HepG2 (cell line): Measurements from ENCODE around the gene SRCIN1. TPM values are rescaled to one million over a fixed set of nuclear protein-coding genes. Genes with fewer than 3 reads are reported as not detected.

ENCODE experiments used
- BORCS8-MEF2B ChIP-seq: sonication (generic); formaldehyde crosslinking; IDR thresholded peaks from 2 replicates; pipeline ENCODE4 v1.8.0; 2022; ENCODE audit warnings: mild to moderate bottlenecking, missing genetic modification reagents
- CENPX ChIP-seq: sonication (generic); formaldehyde crosslinking; IDR thresholded peaks from 2 replicates; pipeline ENCODE4 v1.9.0; 2021; ENCODE audit warnings: mild to moderate bottlenecking, missing genetic modification reagents, moderate library complexity
- PTBP1 ChIP-seq: fragments of 200-400 bp; formaldehyde crosslinking; IDR thresholded peaks from 2 replicates; pipeline ENCODE4 v1.6.1; 2018; ENCODE audit warnings: low read length, low read depth; ENCODE audit not compliant: poor library complexity, severe bottlenecking
- SMAD1 ChIP-seq: sonication (generic); formaldehyde crosslinking; IDR thresholded peaks from 2 replicates; pipeline ENCODE4 v1.4.0; 2020; ENCODE audit warnings: missing genetic modification reagents, low read depth, mild to moderate bottlenecking, borderline replicate concordance
- SP140L ChIP-seq: sonication (generic); formaldehyde crosslinking; IDR thresholded peaks from 2 replicates; pipeline ENCODE4 v1.4.0; 2020; ENCODE audit warnings: missing genetic modification reagents, borderline replicate concordance
- TGIF2 ChIP-seq: IDR thresholded peaks from 2 replicates; pipeline ENCODE4 v1.6.1; 2016; ENCODE audit warnings: control low read depth, missing compliant biosample characterization
- ZNF260 ChIP-seq: sonication (generic); formaldehyde crosslinking; IDR thresholded peaks from 2 replicates; pipeline ENCODE4 v1.4.0; 2020; ENCODE audit warnings: missing genetic modification reagents, low read depth, mild to moderate bottlenecking, borderline replicate concordance
- ZNF367 ChIP-seq: sonication (generic); formaldehyde crosslinking; IDR thresholded peaks from 2 replicates; pipeline ENCODE4 v1.4.0; 2020; ENCODE audit warnings: missing genetic modification reagents, borderline replicate concordance
- ZNF550 ChIP-seq: sonication (generic); formaldehyde crosslinking; IDR thresholded peaks from 2 replicates; pipeline ENCODE4 v1.4.0; 2020; ENCODE audit warnings: mild to moderate bottlenecking, missing genetic modification reagents, borderline replicate concordance
- ZNF558 ChIP-seq: sonication (generic); formaldehyde crosslinking; IDR thresholded peaks from 2 replicates; pipeline ENCODE4 v1.9.0; 2022; ENCODE audit warnings: mild to moderate bottlenecking, missing genetic modification reagents, borderline replicate concordance
- ZNF660 ChIP-seq: sonication (generic); formaldehyde crosslinking; IDR thresholded peaks from 2 replicates; pipeline ENCODE4 v1.5.1; 2020; ENCODE audit warnings: mild to moderate bottlenecking, low read depth, missing genetic modification reagents, borderline replicate concordance
- ZNF776 ChIP-seq: sonication (generic); formaldehyde crosslinking; IDR thresholded peaks from 2 replicates; pipeline ENCODE4 v1.4.0; 2020; ENCODE audit warnings: mild to moderate bottlenecking, missing genetic modification reagents
- ZNF780A ChIP-seq: sonication (generic); formaldehyde crosslinking; IDR thresholded peaks from 2 replicates; pipeline ENCODE4 v1.8.0; 2022; ENCODE audit warnings: mild to moderate bottlenecking, missing genetic modification reagents, moderate library complexity
- ZSCAN12 ChIP-seq: sonication (generic); formaldehyde crosslinking; IDR thresholded peaks from 2 replicates; pipeline ENCODE4 v1.9.0; 2021; ENCODE audit warnings: mild to moderate bottlenecking, missing genetic modification reagents
- polyA plus RNA-seq, 8 experiments: library from polyadenylated mRNA; depleted of rRNA in 3 of 8; stranded (reverse) in 7 of 8; unstranded in 1 of 8; fragments of >200 nt; fragmentation: Illumina TruSeq in 4 of 8; extraction: Trizol in 4 of 8; gene quantifications; 2 replicates each; pipeline versions ENCODE4 v1.2.1 to v1.2.3, GENCODE V29; 2011 to 2016; ENCODE audit warnings: low read depth in 4 of 8, missing spikeins in 1 of 8, mixed read lengths in 1 of 8; ENCODE audit not compliant: insufficient read depth in 1 of 8
- total RNA-seq, 5 experiments: library from RNA; depleted of rRNA; stranded (reverse); fragments of >200 nt; fragmentation: Illumina TruSeq; extraction: Trizol; gene quantifications; 2 replicates each; pipeline ENCODE4 v1.2.3, GENCODE V29; 2016; ENCODE audit warnings: low read depth in 1 of 5
- TF ChIP-seq, protein P1 (sequence below): sonication (generic); formaldehyde crosslinking; IDR thresholded peaks from 2 replicates; pipeline ENCODE4 v1.4.0; 2020; ENCODE audit warnings: missing genetic modification reagents, borderline replicate concordance
- TF ChIP-seq, protein P2 (sequence below): sonication (generic); formaldehyde crosslinking; conservative IDR thresholded peaks from 2 replicates; pipeline ENCODE4 v1.8.0; 2022; ENCODE audit warnings: mild to moderate bottlenecking, moderate library complexity, missing genetic modification reagents
- TF ChIP-seq, protein P3 (sequence below): sonication (generic); formaldehyde crosslinking; IDR thresholded peaks from 2 replicates; pipeline ENCODE4 v1.5.0; 2020; ENCODE audit warnings: mild to moderate bottlenecking, missing genetic modification reagents, moderate library complexity
- TF ChIP-seq, protein P4 (sequence below): IDR thresholded peaks from 2 replicates; pipeline ENCODE4 v1.6.1; 2012; ENCODE audit warnings: low read length, improper control_type of control experiment

Gene SRCIN1
- total and polyA plus RNA-seq, 2 of the 13 experiments (the other 11 are each of a cell fraction or from before 2014, with no cell fraction given) = 1.2 to 9.6 TPM

DNA sequence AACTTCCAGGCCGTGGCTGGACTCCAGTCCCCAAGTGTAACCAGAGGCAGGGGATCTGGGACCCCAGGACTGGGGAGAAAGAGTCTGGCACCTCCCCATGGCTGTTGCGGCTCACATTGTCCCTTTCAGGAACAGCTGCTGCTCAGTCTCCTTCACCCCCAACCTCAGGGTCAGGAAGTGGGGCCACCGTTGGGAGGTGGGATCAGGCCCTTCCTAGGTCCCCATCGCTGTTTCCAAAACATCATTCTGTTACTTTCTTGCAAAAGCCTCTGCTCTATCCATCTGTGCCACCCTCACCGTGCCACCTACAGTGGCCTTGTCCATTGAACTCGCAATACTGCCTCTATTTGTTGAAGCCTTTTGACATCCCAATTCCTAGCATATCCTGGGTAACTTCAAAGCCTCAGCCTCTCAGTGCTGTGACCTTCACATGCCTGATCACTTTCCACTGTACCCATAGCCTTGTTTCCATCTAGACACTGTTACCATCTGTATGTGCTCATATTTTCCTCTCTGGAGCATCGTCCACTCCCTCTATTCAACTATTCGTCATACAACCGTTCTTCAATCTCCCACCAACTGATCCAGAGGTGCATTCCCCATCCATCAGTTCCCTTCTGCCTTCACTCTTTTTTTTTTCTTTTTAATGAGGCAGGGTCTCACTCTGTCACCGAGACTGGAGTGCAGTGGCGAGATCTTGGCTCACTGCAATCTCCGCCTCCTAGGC, 15.0 kb upstream of the SRCIN1 start (continued):
- TF ChIP-seq CENPX (CRISPR knock-in tag) = no peak
- no peak for TF ChIP-seq ZNF260 (CRISPR knock-in tag)
- no peak for TF ChIP-seq PTBP1
- TF ChIP-seq SP140L (CRISPR knock-in tag) = 0 out of 2 replicates have a peak, but pooled peaks have one; percentile 41
- TF ChIP-seq ZSCAN12 (CRISPR knock-in tag) = no peak
- TF ChIP-seq BORCS8-MEF2B (CRISPR knock-in tag) = peak; percentile 83; the same call in 1 of the 2 replicates
- TF ChIP-seq ZNF660 = no peak
- peak; percentile 70; the same call in 1 of the 2 replicates for TF ChIP-seq ZNF558 (CRISPR knock-in tag)
- TF ChIP-seq, protein P1, sequence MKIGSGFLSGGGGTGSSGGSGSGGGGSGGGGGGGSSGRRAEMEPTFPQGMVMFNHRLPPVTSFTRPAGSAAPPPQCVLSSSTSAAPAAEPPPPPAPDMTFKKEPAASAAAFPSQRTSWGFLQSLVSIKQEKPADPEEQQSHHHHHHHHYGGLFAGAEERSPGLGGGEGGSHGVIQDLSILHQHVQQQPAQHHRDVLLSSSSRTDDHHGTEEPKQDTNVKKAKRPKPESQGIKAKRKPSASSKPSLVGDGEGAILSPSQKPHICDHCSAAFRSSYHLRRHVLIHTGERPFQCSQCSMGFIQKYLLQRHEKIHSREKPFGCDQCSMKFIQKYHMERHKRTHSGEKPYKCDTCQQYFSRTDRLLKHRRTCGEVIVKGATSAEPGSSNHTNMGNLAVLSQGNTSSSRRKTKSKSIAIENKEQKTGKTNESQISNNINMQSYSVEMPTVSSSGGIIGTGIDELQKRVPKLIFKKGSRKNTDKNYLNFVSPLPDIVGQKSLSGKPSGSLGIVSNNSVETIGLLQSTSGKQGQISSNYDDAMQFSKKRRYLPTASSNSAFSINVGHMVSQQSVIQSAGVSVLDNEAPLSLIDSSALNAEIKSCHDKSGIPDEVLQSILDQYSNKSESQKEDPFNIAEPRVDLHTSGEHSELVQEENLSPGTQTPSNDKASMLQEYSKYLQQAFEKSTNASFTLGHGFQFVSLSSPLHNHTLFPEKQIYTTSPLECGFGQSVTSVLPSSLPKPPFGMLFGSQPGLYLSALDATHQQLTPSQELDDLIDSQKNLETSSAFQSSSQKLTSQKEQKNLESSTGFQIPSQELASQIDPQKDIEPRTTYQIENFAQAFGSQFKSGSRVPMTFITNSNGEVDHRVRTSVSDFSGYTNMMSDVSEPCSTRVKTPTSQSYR = peak; percentile 90
- TF ChIP-seq, protein P2, sequence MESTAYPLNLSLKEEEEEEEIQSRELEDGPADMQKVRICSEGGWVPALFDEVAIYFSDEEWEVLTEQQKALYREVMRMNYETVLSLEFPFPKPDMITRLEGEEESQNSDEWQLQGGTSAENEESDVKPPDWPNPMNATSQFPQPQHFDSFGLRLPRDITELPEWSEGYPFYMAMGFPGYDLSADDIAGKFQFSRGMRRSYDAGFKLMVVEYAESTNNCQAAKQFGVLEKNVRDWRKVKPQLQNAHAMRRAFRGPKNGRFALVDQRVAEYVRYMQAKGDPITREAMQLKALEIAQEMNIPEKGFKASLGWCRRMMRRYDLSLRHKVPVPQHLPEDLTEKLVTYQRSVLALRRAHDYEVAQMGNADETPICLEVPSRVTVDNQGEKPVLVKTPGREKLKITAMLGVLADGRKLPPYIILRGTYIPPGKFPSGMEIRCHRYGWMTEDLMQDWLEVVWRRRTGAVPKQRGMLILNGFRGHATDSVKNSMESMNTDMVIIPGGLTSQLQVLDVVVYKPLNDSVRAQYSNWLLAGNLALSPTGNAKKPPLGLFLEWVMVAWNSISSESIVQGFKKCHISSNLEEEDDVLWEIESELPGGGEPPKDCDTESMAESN (CRISPR knock-in tag) = no peak; the same call in 1 of the 2 replicates
- TF ChIP-seq, protein P3, sequence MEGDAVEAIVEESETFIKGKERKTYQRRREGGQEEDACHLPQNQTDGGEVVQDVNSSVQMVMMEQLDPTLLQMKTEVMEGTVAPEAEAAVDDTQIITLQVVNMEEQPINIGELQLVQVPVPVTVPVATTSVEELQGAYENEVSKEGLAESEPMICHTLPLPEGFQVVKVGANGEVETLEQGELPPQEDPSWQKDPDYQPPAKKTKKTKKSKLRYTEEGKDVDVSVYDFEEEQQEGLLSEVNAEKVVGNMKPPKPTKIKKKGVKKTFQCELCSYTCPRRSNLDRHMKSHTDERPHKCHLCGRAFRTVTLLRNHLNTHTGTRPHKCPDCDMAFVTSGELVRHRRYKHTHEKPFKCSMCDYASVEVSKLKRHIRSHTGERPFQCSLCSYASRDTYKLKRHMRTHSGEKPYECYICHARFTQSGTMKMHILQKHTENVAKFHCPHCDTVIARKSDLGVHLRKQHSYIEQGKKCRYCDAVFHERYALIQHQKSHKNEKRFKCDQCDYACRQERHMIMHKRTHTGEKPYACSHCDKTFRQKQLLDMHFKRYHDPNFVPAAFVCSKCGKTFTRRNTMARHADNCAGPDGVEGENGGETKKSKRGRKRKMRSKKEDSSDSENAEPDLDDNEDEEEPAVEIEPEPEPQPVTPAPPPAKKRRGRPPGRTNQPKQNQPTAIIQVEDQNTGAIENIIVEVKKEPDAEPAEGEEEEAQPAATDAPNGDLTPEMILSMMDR (CRISPR knock-in tag) = peak; percentile 46; the same call in 1 of the 2 replicates
- no peak for TF ChIP-seq ZNF776 (CRISPR knock-in tag)
- TF ChIP-seq TGIF2 = 0 out of 2 replicates have a peak, but pooled peaks have one; percentile 42
- TF ChIP-seq SMAD1 (CRISPR knock-in tag) = no peak
- TF ChIP-seq ZNF780A = no peak
- TF ChIP-seq ZNF550 (CRISPR knock-in tag) = peak; percentile 95
- no peak for TF ChIP-seq ZNF367 (CRISPR knock-in tag)
- TF ChIP-seq, protein P4, sequence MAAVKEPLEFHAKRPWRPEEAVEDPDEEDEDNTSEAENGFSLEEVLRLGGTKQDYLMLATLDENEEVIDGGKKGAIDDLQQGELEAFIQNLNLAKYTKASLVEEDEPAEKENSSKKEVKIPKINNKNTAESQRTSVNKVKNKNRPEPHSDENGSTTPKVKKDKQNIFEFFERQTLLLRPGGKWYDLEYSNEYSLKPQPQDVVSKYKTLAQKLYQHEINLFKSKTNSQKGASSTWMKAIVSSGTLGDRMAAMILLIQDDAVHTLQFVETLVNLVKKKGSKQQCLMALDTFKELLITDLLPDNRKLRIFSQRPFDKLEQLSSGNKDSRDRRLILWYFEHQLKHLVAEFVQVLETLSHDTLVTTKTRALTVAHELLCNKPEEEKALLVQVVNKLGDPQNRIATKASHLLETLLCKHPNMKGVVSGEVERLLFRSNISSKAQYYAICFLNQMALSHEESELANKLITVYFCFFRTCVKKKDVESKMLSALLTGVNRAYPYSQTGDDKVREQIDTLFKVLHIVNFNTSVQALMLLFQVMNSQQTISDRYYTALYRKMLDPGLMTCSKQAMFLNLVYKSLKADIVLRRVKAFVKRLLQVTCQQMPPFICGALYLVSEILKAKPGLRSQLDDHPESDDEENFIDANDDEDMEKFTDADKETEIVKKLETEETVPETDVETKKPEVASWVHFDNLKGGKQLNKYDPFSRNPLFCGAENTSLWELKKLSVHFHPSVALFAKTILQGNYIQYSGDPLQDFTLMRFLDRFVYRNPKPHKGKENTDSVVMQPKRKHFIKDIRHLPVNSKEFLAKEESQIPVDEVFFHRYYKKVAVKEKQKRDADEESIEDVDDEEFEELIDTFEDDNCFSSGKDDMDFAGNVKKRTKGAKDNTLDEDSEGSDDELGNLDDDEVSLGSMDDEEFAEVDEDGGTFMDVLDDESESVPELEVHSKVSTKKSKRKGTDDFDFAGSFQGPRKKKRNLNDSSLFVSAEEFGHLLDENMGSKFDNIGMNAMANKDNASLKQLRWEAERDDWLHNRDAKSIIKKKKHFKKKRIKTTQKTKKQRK = no peak
